Fibroblast of skin of right biceps (primary cell): ENCODE results near the gene POLR2C.

Experiments used
- DNase-seq: peaks from one replicate; pipeline ENCODE4 v3.0.0-alpha.2; 2013

POLR2C gene

DNA sequence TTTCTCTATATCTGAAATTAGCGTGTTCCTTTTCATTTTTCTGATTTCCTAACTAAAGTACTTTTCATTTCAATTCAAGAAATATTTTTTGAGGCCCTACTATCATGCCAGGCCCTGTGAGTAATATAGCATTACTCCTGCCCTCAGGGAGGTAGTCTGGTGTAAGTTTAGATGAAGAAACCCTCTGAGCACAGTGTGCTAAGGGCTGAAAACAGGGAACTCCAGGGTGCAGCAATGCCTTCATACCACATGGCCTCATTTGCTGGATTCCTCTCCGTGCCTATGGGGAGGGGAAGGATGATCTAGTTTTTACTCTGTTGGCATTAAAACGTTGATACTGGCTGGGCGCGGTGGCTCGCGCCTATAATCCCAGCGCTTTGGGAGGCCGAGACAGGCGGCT is 10.5 kb upstream of the POLR2C start:
- DNase-seq: no peak

DNA sequence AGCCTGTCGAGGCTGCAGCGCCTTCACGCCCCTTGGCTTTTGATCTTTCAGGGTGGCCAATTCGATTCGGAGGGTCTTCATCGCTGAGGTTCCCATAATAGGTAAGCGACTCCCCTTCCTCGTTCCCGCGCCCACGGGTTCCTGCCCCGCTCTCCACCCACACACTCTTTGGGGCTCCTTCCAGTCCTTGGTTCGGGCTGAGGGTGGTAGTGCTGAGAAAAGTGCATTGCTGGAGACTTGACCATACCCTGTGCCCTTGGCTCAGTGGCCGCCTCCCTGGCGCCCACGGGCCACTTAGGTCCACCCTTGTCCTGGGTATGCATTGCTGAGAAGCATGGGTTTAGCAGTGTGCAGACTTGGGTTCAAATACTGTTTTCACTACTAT is 491 bp downstream of the POLR2C start:
- DNase-seq: no peak

DNA sequence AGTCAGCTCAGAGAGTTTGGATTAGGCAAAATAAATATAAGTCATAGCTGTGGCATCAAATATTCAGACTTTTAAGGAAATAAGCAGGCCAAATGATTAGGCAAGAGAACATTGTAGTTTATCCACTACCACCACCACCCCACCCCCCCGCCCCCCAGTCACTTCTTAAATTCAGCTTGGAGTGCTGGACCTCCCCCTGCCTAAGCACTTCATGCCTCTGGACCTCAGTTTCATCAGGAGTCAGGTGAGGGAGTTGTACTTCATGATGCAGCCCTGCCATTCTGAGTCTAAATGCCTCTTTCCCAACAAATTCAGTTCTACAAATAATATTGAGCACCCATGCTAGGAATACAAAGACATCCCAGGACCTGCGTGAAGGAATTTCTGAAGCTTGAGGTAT is 2.0 kb downstream of the POLR2C start:
- no peak for DNase-seq

DNA sequence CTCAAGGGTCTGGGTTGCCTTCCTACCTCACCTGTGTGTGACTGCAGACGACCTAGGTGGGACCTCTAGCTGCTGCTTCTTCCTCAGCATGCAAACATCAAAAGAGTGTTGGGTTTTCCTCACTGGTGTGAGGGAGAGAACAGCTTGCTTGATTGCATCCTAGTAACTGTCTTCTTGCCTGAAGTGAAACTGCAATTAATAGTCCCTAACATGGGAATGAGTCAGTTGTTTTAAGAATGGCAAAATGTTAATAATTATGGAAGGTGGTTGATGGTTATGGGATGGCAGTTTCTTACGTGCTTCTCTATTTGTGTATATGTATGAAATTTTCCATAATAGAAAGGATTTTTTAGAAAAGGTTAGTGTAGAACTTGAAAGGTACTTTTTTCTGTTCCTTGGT is 5.9 kb downstream of the POLR2C start:
- no peak for DNase-seq

DNA sequence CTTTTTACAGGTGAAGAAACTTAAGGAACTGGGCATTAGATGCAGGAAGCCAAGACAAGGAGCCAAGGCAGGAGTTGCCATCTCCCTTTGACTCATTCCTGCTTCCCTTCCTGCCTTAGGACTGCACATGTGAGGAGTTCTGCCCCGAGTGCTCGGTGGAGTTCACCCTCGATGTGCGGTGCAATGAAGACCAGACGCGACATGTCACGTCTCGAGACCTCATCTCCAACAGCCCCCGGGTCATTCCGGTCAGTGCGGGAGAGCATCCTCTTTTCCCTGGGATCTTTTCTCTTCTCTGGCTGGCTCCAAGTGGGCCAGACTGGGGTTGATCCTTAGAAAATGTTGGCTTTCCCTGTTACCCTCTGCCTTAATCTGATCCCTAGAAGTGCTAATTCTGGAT is 6.6 kb downstream of the POLR2C start:
- DNase-seq: no peak

DNA sequence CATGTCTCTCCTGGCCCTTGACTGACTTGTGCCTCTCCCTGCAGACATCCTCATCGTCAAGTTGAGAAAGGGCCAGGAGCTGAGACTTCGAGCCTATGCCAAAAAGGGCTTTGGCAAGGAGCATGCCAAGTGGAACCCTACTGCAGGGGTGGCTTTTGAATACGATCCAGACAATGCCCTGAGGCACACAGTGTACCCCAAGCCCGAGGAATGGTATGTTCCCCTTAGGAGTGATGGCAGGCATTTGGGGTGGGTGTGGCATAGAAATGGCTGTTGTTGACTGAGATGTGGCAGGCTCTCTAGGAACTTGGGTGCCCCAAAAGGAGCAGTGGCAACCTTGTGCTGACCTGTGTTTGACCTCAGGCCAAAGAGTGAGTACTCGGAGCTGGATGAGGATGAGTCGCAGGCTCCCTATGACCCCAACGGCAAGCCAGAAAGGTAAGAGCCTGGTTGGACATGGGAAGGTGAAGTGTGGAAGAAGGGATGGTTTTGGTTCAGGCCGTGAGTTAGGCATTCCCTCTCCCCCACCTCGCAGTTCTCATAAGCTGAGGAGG is 7.5 kb downstream of the POLR2C start:
- DNase-seq: no peak

DNA sequence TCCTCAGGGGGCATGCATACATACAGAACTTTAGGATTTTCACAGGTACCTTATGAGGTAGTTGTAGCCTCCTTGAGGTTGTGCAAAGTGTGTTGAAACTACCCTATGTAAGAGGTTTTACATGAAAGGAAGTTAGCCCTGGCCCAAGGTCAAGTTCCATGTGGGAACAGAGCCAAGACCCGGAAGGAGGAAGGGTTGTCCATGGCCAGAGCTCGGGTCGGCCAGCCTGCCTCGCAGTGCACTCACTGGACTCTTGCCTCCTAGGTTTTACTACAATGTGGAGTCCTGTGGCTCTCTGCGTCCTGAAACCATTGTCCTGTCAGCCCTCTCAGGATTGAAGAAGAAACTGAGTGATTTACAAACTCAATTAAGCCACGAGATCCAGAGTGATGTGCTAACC is 8.2 kb downstream of the POLR2C start:
- no peak for DNase-seq

DNA sequence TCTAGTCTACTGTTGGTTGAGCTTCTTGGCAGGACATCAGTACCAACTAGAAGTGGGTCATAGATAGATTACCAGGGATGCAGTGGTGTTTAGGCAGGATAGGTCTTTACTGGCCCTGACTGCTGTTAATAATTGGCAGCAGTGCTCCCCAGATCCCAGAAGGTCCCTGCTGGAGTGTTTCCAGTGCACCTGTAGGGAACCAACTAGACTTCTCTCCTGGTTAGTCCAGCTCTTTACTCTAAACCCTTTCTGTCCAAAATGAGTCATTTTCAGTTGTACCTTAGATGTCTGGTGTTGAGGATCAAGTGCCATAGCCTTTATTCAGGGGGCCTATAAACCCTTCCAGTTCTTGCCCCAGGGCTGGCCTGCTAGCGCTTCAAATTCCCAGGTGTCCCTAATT is 8.7 kb downstream of the POLR2C start:
- no peak for DNase-seq

DNA sequence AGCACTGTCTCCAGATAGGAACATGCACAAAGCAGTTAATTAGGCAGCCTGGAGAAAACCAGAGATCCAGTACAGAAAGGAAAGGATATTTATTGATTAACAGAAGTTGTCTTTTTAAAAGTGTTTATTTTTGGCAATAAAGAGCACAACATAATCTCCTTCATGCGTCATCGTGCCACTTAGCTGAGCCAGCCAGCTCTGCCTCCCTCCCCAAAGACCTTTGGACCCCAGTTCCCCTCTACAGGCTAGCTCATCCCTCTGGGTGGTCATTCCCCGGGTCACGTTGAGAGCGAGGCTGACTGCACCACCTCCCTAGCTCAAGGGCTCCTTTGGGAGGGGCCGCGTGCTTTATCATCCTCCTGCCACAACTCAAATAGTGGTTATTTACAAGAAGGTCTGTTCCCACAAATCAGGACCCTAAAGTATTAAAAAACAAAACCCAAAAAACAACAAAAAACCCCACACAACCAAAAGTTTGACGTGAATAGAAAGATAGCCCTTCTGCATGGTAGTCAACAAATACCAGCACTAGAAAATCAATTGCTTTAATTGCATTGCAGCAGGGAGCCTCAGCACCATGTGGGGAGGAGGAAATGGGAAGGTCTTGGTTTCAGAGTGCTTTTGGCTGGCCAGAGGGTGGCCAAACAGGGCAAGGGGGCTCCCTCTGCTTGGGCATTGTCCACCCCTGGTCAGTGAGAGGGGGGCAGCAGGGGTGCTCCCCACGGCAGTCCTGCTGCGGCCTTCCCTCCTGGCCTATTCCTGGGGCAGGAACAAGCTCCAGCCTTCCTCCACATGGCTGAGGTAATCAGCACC is 9.6 kb downstream of the POLR2C start:
- DNase-seq: no peak

DNA sequence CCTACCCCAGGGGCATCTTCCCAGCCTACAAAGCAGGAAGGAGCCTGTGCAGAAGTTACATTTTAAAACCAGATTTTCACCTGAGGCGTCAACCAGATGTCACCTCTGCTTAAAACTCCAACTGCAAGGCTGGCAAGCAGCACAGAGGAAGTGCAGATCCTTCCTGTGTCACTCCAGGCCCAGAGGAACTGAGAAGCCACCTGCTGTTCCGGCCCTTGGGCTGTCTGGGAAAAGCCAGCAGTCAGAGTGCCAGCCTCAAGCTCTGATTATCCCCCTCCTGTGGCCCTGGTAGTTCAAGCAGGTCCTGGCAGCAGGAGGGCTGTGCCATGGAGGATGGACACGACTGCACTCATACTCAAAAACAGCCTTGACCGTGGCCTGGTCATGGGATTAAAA is 10.2 kb downstream of the POLR2C start:
- no peak for DNase-seq

DNA sequence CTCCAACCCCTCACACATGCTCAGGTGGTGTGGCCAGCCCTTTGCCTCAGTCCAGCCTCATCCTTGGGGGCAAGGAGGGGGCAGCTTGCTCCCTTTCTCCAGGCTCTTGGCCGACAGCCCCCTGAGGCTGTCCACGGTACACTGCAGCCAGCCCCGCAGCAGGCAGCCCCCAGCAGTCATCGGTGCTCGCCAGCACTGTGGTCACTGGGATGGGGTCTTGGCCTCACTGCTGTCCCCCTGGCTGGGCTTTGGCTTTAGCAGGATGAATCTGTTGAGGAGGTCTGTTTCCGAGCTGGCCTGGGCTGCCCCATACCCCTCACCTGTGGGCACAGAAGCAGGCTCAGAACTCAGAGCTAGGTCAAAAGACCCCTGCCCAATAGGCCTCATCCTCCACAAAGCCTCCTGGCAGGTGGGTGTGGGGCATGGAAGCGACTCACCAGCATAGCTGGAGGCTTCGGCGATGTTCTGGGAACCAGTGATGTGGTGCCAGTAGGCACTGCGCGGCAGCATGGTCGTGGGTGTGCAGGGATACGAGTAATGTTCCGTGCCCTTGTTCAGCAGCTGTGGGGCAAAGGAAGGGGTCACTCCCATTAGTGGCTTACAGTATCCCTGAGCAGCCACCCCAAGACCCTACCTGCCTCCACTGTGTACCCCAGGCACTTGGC is 10.8 kb downstream of the POLR2C start:
- no peak for DNase-seq

DNA sequence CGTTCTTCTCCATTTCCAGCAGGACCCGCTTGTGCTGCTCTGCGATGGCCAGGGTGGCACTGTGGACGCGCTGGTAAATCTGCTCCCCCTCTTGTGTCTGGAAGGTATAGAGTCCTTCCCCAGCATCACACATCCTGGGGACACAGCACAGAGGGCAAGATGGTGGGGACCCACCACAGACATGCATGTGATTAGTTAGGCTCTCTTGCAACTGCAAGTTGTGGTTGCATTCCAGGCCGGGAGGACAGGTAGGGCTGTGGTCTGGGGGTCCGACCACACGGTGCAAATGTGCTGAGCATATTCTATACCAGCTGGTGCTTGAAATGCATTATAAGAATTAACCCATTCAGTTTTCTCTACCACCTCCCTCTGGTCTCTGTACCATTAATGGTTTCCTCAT is 11.4 kb downstream of the POLR2C start:
- DNase-seq: no peak

DNA sequence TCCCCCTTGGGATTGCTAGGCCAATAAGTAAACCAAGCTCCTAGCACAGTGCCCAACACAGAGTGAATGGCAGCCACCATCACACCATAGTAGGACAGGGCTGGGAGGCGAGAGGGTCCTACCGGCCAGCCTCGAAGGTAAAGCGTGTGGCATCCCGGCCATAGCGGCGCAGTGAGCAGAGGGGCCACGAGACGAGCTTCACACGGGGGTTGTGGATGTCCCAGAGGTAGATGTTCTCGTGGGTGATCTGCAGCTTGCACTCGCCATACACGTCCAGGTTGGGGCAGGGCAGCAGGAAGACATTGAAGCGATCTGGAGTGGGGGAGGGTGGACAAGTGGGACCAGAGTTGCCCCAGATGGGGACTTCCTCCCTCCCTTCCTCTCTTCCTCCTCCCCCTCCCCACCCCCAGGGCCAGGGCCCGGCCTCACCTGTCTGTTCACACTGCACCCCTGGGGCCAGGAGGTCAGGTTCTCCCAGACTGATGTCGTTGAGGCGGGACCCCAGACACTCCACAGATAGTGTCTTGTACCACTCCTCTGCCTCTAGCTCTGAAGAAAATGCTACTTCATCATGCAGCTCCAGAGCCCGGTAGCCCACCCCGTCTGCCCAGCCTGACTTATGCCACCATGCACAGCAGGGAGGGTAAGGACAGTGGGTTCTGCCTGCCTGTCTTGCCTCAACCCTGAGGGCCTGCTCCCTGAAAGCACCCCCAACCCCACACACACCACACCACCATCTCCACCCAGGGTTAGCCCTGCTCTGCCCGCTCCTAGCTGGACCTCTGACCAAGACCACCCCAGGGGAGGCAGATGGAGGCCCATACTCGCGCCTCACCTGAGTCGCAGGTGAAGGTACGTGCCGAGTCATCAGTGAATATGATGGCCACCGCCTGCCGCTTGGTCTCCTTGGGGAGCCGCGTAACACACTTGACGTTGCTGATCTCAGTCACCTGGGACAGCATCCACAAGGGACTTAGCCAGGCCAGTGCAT is 12.5 kb downstream of the POLR2C start:
- no peak for DNase-seq

DNA sequence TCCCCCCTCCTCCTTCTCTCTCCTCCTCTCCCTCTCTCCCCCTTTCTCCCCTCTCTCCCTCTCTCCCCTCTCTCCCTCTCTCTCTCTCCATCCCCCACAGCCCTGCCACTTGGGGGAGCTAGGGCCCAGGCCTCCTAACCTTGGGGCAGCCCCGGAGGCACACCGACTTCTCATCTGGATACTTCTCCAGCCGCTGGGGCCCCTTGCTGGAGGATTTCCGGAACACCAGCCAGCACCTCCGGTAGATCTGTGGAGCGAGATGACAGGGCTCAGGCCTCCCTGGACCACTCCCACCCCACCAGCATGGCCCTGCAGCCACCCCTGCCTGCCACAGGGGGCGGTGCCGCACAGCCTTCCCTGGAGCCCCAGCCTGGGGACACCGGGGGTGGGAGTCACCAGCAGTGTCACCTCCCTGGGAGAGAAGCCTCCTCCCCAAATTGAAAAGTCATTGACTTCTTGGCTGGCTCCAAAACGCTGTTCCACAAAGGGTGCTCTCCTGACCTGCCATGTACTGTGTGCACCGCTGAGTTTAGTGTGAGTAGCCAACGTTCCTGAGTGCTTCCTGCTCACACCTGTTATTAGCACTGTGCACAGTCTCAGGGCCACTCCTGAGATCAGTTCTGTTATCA is 13.3 kb downstream of the POLR2C start:
- peak; percentile 51 for DNase-seq

DNA sequence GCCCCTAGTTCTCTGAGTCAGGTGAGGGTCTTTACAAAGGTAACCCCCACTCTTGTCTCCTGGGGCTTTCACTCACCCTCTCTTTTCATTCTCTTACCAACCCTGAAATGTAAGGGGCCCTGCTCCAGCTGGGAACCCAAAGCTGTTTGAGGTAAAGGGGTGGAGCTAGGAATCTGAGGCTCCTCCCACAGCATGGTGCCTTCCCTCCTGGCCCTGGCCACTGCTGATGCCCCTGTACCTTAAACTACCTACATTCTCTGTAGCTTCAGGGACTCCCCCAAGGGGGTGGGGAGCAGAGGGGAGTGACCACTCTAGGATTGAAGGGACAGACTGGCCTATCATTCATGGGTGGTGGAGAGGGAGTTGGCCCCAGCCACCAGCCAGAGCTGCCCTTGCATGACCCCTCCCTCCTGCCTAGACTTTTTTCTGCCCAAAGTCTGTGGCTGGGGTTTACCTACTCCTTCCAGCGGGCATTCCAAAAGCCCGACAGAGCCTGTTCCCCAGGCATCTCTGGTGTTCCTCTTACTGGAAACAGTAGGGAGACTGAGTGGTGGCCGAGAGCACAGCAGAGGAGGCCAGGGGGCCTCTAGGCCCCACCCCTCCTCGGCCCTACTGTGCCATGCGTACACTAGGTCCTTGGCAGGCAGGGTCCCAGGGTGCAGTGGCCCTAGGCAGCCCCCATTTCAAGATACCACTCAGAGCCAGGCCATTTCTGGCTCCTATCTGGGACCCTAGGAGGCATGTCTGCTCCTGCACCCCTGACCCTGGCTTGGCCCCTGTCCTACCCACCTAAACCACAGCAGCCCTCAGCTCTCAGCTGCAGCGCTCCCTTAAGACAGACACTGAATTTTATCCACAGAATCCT is 14.3 kb downstream of the POLR2C start:
- DNase-seq: peak; percentile 13

DNA sequence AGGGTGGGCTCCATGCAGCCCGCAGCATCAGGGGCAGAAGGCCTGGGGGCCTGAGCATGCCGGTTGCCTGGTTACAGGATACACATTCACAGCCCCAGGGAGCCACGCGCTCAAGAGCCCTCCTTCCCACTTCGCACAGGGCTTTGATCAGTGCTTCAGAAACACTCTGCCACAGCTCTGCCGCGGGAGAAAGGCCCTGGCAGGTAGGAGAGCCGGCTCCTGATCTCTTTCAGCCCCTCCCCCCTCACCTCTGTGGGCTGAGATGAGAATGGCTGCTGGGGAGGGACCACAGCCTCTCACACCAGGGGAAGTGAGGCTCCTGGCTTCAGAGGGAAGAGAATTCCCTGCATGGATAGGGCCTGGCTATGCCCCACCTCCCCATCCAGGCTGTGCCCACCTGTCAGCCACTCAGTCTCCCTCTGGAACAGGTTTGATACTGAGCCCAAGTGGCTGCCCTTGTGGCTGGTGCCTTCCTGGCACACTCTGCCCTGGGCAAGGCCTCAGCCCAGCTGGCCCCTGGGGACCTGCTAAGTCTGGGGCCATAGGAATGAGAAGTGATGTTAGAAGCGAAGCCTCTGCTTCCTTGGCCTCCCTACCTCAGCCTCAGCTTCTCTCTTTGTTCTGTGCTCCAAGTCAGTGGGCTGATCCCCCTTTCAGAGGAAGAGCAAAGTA is 15.2 kb downstream of the POLR2C start:
- no peak for DNase-seq

DNA sequence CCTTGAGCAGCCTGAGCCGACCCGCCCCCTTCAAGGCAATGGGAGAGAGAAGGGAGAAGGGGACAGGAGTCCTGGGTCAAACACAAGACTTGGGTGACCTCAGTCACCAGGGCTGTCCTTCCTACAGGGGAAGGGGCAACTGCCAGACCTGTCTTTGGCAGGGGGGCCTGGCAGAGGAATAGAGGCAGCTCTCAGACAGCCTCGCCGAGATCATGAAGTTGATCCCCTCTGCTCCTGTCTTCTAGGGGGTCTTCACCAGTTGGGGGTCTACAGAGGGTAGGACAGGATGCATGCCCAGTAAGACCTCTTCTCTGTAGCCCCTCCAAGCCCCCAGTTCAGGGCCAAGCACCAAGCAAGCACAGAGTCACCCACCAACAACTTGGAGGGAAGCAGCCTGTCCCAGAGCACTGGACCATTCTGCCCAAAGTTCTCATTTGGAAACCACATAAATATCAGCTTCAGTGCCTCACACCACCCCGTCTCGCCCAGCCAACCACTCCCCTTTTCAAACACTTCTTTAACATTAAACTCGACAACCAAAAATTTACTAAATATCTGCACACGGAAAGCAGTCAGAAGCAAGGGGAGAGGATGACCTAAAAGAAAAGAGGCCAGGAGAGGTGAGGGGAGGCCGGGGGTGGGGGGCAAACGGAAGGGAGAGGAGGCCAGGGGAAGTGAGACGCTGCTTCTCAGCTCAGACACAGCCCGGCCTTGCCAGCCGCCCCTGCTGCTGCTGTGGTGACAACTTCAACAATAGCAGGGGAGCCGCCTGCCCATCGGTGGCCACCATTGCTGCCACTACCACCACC is 16.1 kb downstream of the POLR2C start:
- DNase-seq: no peak

DNA sequence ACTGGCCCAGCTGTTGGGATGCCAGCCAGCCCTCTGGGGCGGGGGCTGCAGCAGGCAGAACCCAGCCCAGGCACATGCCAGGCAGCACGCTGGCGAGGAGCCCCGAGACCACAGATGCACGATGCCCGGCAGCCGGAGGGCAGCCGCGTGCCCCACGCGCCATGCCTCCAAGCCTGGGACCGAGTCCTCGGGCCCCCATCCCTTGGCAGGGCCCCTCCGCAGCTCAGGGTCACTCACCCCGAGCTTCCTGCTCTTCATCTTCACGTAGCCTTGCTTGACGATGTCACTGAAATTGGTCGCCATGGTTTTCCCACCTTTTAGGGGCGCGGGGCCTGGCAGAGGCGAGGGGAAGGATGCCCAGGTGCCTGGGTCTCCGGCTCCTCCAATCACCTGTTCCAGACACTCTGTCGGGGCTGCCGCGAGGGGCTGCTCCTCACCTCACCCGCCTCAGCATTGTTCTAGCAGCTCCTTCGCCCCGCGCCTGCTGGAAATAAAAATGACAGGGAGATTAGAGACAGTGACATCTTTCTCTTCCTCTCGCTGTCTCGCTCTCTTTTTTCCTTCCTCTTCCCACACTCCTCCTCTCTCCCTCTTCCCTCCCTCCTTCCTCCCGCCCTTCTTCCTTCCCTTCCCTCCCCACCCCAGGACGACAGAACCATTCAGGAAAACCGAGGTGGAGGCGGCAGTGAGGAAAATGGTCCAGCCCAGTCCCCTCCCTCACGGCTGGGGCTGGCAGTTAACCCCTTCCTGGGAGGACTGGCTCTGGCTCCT is 16.9 kb downstream of the POLR2C start:
- peak; percentile 81 for DNase-seq
